Measurements from ENCODE around the gene IGLL1.
"Not testable (repeated sequence)": the region's sequence is repeated elsewhere in the genome, so short reads cannot be mapped to it uniquely, and the experiment has no call there.

The IGLL1 gene

GRCh38 chr22:23603266-23603665, 23.2 kb upstream of the IGLL1 start:
- no peak overlapping the region for H3K27ac ChIP-seq (replicated peaks)
- no peak for DNase-seq (ENCODE audit: low read depth in 1 of 2, low spot score in 1 of 2)
- no peak overlapping the region for H3K4me3 ChIP-seq (replicated peaks; ENCODE audit: insufficient read depth, low read length)
- no peak for TF ChIP-seq POLR2AphosphoS5 (IDR thresholded peaks at IDR 0.05; ENCODE audit: low read depth)
- no peaks in the 10 kb centered on the region for H3K27me3 ChIP-seq (ENCODE audit: insufficient read depth, poor library complexity, severe bottlenecking)

GRCh38 chr22:23598805-23599518, 18.9 kb upstream of the IGLL1 start:
- Histone ChIP-seq H3K27ac (replicated peaks) (no peak overlapping the region), H3K27me3 (ENCODE audit: insufficient read depth, poor library complexity, severe bottlenecking) (no peaks in the 10 kb centered on the region), H3K4me3 (replicated peaks; ENCODE audit: insufficient read depth, low read length) (no peak overlapping the region)
- TF ChIP-seq REST (IDR thresholded peaks at IDR 0.05; ENCODE audit: insufficient replicate concordance, low read depth) = no peak
- TF ChIP-seq GABPA (IDR thresholded peaks at IDR 0.05; ENCODE audit: low read depth) = no peak
- no peak for TF ChIP-seq CTCF (IDR thresholded peaks at IDR 0.05; ENCODE audit: insufficient read depth, low read length)
- TF ChIP-seq POLR2AphosphoS5 (IDR thresholded peaks at IDR 0.05; ENCODE audit: low read depth) = no peak
- TF ChIP-seq SPI1 (IDR thresholded peaks at IDR 0.05; ENCODE audit: borderline replicate concordance, low read depth) = no peak
- DNase-seq (ENCODE audit: low read depth in 1 of 2, low spot score in 1 of 2) = no peak

GRCh38 chr22:23597576-23598268, 17.6 kb upstream of the IGLL1 start:
- DNase-seq (ENCODE audit: low read depth in 1 of 2, low spot score in 1 of 2); H3K27me3 ChIP-seq (ENCODE audit: insufficient read depth, poor library complexity, severe bottlenecking); H3K4me3 ChIP-seq (replicated peaks; ENCODE audit: insufficient read depth, low read length): not testable (repeated sequence)

GRCh38 chr22:23595904-23596303, 15.8 kb upstream of the IGLL1 start:
- not testable (repeated sequence) for H3K27me3 ChIP-seq (ENCODE audit: insufficient read depth, poor library complexity, severe bottlenecking); H3K27ac ChIP-seq (replicated peaks); H3K4me3 ChIP-seq (replicated peaks; ENCODE audit: insufficient read depth, low read length); DNase-seq (ENCODE audit: low read depth in 1 of 2, low spot score in 1 of 2)
- TF ChIP-seq SPI1 (IDR thresholded peaks at IDR 0.05; ENCODE audit: borderline replicate concordance, low read depth) = peak; percentile 37; the same call in 1 of the 2 replicates

More at GRCh38 chr22:23597576-23598268, 17.6 kb upstream of the IGLL1 start:
- H3K27ac ChIP-seq (replicated peaks) = not testable (repeated sequence)

- TF ChIP-seq REST (IDR thresholded peaks at IDR 0.05; ENCODE audit: insufficient replicate concordance, low read depth) (no peak), SPI1 (IDR thresholded peaks at IDR 0.05; ENCODE audit: borderline replicate concordance, low read depth) (no peak), GABPA (IDR thresholded peaks at IDR 0.05; ENCODE audit: low read depth) (no peak), CTCF (IDR thresholded peaks at IDR 0.05; ENCODE audit: insufficient read depth, low read length) (no peak), POLR2AphosphoS5 (IDR thresholded peaks at IDR 0.05; ENCODE audit: low read depth) (no peak)
- H3K27ac ChIP-seq (replicated peaks) = no peak overlapping the region
- no peak for DNase-seq (ENCODE audit: low read depth in 1 of 2, low spot score in 1 of 2)
These were observed 11.8 kb upstream of the IGLL1 start for GRCh38 chr22:23591846-23592245.

More at GRCh38 chr22:23591846-23592245, 11.8 kb upstream of the IGLL1 start:
- Histone ChIP-seq H3K4me3 (replicated peaks; ENCODE audit: insufficient read depth, low read length) (no peak overlapping the region), H3K27me3 (ENCODE audit: insufficient read depth, poor library complexity, severe bottlenecking) (no peaks in the 10 kb centered on the region)
